ENCODE results near the gene CHRNA1.
"Not testable (repeated sequence)": the region's sequence is repeated elsewhere in the genome, so short reads cannot be mapped to it uniquely, and the experiment has no call there.

CHRNA1 gene

GRCh38 chr2:174716785-174717184 is 47.5 kb downstream of the CHRNA1 start:
- DNase-seq (ENCODE audit: low spot score) = no peak

- no peak for DNase-seq (ENCODE audit: low spot score)
Observed at GRCh38 chr2:174713686-174714085, 50.6 kb downstream of the CHRNA1 start.

- no peak for DNase-seq (ENCODE audit: low spot score)
Observed at GRCh38 chr2:174711206-174711605, 53.1 kb downstream of the CHRNA1 start.

DNA sequence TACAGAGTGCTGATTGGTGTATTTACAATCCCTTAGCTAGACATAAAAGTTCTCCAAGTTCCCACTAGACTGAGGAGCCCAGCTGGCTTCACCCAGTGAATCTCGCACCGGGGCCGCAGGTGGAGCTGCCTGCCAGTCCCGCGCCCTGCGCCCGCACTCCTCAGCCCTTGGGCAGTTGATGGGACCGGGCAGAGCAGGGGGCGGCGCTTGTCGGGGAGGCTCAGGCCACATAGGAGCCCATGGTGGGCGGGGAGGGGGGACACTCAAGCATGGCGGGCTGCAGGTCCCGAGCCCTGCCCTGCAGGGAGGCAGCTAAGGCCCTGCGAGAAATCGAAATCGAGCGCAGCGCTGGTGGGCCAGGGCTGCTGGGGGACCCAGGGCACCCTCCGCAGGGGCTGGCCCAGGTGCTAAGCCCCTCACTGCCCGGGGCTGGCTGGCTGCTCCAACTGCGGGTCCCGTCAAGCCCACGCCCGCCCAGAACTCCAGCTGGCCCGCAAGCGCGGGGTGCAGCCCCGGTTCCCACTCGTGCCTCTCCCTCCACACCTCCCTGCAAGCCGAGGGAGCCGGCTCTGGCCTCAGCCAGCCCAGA is 54.8 kb downstream of the CHRNA1 start:
- not testable (repeated sequence) for DNase-seq (ENCODE audit: low spot score)

- DNase-seq (ENCODE audit: low spot score) = no peak
Observed at GRCh38 chr2:174708713-174709112, 55.6 kb downstream of the CHRNA1 start.

DNA sequence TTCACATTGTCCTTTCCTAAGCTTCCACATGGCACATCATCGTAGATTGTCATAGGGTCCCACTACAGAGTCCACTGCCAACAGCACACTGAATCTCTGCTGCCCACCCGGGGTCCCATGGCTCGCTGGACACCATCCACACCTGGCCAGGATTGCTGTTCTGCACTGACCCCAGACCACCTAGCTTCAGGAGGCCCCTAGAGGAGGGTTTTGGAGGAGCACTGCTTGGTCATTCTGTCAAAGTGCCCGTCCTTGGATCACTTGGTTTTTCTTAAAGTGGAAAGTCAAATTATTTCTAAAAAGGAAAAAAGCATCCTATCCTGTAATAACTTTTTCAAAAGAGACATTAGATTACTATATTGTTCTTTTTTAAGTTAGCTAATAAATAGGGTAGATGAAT is 59.0 kb downstream of the CHRNA1 start:
- no peak for DNase-seq (ENCODE audit: low spot score)

DNA sequence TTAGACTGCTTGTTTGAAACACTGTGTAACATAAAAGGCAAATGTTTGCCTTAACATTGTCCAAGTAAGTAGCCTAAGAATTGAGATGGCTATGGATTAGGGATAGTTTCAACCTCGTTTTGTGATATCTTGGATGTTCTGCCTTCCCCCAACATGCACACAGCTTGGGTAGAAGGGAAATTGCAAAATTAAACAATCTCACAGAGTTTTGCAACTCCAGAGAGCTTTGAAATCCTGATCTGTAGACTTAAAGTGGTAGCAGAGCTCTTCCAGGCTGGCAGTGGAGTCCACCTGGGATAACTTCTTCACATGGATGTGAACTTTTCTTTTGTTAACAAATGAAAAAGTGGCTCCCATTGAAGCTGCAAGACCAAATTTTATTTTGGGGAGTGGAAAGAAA is 59.6 kb downstream of the CHRNA1 start:
- no peak for DNase-seq (ENCODE audit: low spot score)

GRCh38 chr2:174704061-174704460 is 60.2 kb downstream of the CHRNA1 start:
- no peak for DNase-seq (ENCODE audit: low spot score)

DNA sequence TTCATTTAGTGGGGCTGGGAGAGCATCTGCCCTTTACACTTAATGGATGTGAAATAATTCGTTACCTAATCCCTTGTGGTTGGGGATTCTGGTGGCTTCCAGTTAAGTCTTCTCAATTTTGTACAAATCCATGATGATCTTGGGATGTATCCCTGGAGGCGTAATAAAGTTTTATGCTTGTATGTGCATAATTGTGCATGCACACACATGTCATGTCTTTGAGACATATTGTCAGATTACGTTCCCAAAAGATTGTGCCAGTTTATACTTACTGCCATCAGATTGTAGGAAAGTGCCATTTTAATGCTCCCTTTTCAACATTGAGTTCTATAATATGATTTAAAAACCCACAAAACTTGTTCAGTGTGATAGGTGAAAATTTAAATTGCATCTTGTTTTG is 60.8 kb downstream of the CHRNA1 start:
- no peak for DNase-seq (ENCODE audit: low spot score)

DNA sequence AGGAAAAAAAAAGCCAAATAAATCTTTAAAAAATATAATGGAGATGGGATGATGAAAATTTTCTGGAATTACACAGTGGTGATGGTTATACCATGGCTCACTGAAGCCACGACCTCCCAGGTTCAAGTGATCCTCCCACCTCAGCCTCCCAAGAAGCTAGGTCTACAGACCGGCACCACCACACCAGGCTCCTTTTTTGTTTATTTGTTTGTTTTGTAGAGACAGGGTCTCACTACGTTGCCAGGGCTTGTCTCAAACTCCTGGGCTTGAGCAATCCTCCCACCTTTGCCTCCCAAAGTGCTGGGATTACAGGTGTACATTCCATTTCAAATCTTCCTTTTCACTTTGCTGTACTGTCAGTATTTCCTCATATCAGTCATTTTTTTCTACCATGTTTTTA is 61.7 kb downstream of the CHRNA1 start:
- no peak for DNase-seq (ENCODE audit: low spot score)

GRCh38 chr2:174699993-174700766 is 64.1 kb downstream of the CHRNA1 start:
- peak; percentile 73 for DNase-seq (ENCODE audit: low spot score)

Data from CD4-positive, alpha-beta T cell treated with Interleukin-2 at 100 ng/mL for 4 hours (primary cell).